SK-N-MC (cell line): ENCODE results near the gene FRMD4A.

Experiments used
- EZH2 ChIP-seq: fragments of 200-600 bp; sonication (generic); IDR thresholded peaks from one replicate; pipeline ENCODE4 v1.6.1; 2017; ENCODE audit warnings: antibody characterized with exemption
- FOXP2 ChIP-seq: optimal IDR thresholded peaks from 2 replicates; pipeline ENCODE3; 2011; ENCODE audit warnings: mild to moderate bottlenecking, moderate library complexity; ENCODE audit not compliant: insufficient read depth; ENCODE audit errors: extremely low read length, control extremely low read depth
- POLR2AphosphoS5 ChIP-seq: IDR thresholded peaks from 2 replicates; pipeline ENCODE4 v1.6.1; 2012; ENCODE audit warnings: mild to moderate bottlenecking, low read depth, low read length, borderline replicate concordance

- TF ChIP-seq POLR2AphosphoS5 (no peak), EZH2 (no peak), FOXP2 (no peak)
Observed at GRCh38 chr10:13790196-13790595, 540.5 kb downstream of the FRMD4A start.
